AML-193 (cell line): ENCODE results near the gene RFTN1.

Experiments
- DNase-seq, 2 experiments: peaks; one replicate each; lab custom pipeline; 2025; lab: John Stamatoyannopoulos, UW

RFTN1 gene

GRCh38 chr3:16486201-16486600 lies 27.3 kb downstream of the RFTN1 start:
- no peak for DNase-seq

DNA sequence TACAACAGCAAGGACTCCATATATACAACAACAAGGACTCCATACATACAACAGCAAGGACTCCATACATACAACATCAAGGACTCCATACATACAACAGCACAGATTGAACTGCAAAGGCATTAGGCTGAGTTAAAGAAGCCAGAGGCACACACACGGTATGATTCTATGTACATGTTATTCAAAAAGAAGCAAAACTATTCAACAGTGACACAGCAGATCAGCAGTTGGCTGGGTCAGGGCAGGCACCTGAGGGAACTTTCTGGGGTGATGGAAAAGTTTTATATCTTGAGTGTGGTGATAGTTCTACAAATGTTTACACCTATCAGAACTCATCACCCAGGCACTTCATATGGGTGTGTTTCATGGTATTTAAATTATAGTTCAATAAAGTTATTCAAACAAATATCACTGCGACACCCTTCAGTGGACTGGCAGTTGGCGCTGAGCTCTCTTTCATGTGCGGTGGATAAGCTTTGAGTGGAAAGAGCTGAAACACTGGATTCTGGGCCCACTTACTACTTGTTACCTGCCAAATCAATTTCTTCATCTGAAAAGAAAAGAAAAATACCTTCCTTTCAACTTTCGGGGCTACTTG lies 28.0 kb downstream of the RFTN1 start:
- DNase-seq: no peak

- no peak for DNase-seq
Observed at GRCh38 chr3:16484984-16485383, 28.5 kb downstream of the RFTN1 start.

DNA sequence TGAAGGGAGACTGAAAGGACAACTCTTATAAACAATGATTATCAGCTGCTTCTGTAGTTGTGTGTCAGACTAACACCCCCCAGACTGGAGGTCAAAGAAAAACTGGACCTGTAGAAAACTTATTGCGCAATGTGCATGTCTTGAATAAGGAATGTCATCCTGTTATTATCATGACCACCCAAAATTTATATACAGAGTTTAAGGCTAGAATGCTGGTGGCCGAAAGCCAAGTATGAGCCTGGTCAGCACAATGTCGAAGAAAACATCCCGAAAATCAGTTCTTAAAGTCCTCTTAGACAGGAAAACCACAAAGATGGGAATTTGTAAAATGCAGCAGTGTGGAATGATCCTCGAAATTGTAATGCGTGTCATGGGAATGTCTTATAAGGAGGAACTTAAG lies 29.3 kb downstream of the RFTN1 start:
- no peak for DNase-seq

- DNase-seq: no peak
Observed at GRCh38 chr3:16482770-16483531, 30.5 kb downstream of the RFTN1 start.

DNA sequence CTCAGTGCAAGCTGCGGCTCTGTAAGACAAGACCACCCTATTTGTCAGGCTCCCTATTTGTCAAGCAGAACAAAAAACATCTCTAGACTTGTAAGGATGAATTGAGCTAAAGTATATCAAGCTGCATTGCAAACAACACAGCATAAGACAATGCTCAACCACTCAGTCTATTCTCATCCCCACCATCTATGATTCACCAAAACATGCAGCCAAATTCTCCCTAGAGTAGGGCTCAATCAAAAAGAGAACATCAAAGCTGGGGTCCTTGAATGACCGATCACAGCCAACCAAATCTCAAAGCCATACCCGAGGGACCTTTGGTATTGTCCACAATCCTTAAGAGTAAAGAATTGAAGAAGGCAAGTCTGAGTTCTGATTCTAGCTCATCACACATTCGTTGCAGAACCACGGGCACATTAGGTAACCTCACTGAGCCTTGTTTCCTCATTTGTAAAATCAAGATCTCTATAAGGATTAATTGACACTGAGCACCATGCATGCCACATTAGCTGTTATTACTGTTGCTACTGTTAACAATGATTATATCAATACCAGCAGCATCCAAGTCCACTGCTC lies 31.2 kb downstream of the RFTN1 start:
- DNase-seq: no peak

DNA sequence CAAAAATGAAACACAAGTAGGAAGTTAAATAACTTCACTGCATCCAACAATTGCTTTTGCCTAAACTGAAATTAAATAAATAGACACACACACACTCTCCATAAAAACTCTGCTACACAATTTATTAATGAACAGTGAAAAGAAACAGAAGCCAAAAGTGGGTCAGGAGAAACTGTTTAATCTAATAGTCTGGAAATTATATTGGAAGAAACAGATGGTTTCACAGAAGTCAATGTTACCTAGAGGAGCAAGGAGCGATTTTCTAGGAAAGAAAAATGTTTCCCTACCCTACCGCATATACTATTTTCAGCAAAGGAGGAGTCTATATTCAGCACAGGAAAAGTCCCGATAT lies 32.0 kb downstream of the RFTN1 start:
- no peak for DNase-seq

DNA sequence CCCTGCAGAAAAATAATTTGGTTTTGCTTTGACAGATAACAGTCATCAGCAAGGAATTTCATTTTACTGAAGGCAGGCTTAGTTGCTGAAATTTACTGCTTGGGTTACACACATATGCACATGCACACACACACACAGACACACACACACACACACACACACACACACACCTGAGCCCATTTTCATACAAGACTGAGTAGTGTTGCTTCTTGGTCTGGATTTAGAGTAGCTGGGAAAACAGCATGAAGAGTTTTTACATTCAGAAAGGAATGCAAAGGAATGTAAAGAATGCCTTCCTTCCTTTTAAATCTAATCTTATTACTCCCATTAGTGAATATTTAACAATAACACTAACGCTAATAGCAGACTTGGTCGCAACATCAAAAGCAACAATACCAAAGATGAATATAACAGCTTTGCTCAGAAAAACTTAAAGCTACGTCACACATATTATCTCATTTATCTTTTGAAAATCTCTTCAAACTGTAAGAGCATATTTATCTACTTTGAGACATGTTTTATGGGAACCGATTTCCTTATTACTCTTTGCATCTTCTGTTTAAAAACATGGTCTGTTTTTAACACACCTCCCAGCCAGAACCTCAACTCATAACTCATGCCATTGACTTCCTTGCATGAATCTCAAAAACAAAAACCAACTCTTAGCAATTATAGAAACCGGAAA lies 32.5 kb downstream of the RFTN1 start:
- no peak for DNase-seq

- DNase-seq: no peak
Observed at GRCh38 chr3:16478516-16478915, 35.0 kb downstream of the RFTN1 start.

GRCh38 chr3:16477521-16477920 lies 36.0 kb downstream of the RFTN1 start:
- DNase-seq: no peak

DNA sequence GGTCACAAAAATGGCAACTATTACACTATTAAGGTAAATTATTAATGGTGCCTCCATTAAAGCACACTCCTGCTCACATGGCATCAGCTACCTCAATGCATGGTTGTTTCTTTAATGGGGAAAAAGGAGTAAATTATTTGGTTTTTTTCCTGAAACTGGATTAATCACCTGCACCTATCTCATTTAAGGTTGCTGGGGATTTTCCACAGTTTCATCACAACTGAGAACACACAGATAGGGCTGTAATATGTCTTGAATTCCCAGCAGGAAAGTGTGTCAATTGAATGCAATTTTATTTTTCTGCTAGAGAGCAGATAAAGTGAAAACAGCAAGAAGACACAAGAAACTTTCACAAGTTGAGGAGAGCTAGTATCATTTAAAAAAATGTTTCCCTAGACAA lies 36.4 kb downstream of the RFTN1 start:
- DNase-seq: no peak

- DNase-seq: no peak
Observed at GRCh38 chr3:16476636-16477035, 36.9 kb downstream of the RFTN1 start.

GRCh38 chr3:16475766-16476165 lies 37.7 kb downstream of the RFTN1 start:
- DNase-seq: no peak

- DNase-seq: no peak
Observed at GRCh38 chr3:16474920-16475319, 38.6 kb downstream of the RFTN1 start.

DNA sequence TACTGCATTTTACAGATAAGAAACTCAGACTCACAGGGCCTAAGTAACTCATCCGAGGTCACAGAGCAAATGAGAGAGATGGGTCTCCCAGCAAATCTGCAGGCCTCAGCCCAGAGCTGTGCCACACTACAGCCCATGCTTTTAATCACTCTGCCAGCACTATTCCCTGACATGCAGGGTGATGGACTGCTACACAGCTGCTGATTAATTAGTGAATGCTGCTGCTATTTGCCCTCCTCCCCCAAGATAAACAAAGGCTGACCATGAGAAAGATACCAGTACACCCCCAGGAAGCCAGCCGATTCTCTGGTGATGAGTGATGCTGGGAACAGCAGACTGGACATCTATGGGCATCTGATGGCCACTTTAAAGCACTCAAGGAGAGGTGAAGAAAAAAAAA lies 39.3 kb downstream of the RFTN1 start:
- DNase-seq: no peak

DNA sequence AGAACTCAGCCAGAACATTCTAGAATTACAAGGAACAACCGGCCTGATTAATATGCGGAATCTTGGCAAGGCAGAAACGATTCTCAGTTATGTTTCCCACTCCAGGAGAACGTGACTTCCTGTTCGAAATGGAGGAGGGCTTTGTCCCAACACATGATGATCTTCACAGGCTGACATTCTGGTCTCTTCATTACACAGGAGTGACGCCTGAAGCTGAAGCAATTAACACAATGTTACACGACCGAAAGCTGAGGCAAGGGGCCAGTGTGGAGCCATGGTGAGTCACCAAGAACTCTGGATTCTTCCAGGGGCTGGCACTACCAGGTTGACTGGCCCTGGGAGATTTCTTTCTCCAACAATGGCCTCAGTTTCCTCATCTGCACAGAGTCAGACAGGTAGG lies 40.9 kb downstream of the RFTN1 start:
- no peak for DNase-seq

GRCh38 chr3:16471897-16472296 lies 41.6 kb downstream of the RFTN1 start:
- no peak for DNase-seq

GRCh38 chr3:16470590-16470989 lies 42.9 kb downstream of the RFTN1 start:
- no peak for DNase-seq

- DNase-seq: no peak
Observed at GRCh38 chr3:16468336-16469098, 45.0 kb downstream of the RFTN1 start.

GRCh38 chr3:16468002-16468335 lies 45.5 kb downstream of the RFTN1 start:
- no peak for DNase-seq

- no peak for DNase-seq
Observed at GRCh38 chr3:16467393-16467792, 46.1 kb downstream of the RFTN1 start.

DNA sequence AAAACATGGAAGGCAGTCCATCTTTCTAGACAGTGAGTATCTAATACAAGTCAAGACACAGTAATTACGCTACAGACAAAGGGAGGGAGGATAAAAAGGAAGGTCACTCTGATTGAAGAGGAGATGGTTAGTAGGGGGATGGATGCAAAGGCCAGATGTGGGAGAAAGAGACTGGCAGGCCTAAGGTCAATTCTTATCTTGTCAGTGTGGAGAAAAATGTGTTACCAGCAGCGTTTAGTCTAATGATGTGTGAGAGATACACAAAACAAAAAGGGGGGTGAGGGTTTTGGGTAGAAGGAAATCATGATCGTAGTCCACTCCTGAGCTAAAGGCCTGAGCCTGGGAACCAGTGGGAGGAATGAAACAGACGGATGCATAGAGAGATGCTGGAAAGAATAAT lies 46.7 kb downstream of the RFTN1 start:
- DNase-seq: no peak
